ENCODE data around the gene PTTG1IP. TPM values are rescaled to one million over a fixed set of nuclear protein-coding genes. Genes with fewer than 3 reads are reported as not detected.

Gene PTTG1IP
- total and polyA plus RNA-seq, 7 donors = 49.7 to 208 (median 158) TPM

DNA sequence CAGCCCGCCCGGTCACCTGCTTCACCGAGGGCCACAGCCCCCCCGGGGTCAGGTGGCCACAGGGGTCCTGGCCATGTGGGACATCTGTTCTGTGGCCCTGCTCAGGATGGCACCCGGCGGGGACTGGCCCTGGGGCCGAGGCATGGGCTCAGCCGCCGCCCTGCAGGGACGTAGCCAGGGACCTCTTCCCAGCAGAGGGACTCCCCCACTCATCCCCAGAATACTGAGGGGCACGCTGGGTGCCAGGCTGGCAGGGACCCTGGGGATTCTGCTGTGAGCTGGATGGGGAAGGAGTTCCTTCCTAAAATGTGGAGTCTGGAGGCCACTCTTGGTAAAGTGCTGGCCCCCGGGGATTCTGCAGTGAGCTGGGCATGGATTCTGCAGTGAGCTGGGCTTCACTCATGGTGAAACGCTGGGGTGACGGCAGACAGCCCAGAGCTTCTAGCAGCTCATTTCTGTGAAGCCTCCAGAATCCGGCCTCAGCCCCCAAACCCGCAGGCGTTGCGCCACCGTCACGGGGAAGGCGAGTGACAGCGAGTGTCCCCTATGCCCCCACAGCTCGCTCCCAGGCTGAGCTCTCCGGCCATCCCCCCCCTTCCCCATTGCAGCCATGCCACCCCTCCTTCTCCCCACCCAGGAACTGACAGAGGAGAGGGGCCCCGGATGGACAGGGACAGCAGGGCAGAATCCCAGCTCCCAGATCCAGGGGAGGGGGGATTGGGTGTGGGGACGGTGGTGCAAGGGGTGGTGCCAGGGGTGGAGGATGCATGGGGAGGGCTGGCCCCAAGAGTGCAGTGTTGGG, 45.8 kb upstream of the PTTG1IP start:
- WGBS, 2 donors = 49 to 61% methylated on average over 23 of the region's 26 CpGs
- Histone ChIP-seq H3K4me1 (no peaks in the 10 kb centered on the region), H3K9me3 (no peaks in the 10 kb centered on the region), H3K27me3 (peaks cover 0 to 20% (median 5%) of the 10 kb centered on the region in 3 donors), H3K36me3 (no peaks in the 10 kb centered on the region), H3K4me3 (peak overlapping the region in 2 of 4 donors; percentile 35 to 42), H3K27ac (peak overlapping the region in 1 of 4 donors; percentile 10)
- intact Hi-C loops (cut with DNase I) = no loop called here
- TF ChIP-seq, protein P1, sequence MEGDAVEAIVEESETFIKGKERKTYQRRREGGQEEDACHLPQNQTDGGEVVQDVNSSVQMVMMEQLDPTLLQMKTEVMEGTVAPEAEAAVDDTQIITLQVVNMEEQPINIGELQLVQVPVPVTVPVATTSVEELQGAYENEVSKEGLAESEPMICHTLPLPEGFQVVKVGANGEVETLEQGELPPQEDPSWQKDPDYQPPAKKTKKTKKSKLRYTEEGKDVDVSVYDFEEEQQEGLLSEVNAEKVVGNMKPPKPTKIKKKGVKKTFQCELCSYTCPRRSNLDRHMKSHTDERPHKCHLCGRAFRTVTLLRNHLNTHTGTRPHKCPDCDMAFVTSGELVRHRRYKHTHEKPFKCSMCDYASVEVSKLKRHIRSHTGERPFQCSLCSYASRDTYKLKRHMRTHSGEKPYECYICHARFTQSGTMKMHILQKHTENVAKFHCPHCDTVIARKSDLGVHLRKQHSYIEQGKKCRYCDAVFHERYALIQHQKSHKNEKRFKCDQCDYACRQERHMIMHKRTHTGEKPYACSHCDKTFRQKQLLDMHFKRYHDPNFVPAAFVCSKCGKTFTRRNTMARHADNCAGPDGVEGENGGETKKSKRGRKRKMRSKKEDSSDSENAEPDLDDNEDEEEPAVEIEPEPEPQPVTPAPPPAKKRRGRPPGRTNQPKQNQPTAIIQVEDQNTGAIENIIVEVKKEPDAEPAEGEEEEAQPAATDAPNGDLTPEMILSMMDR (IDR thresholded peaks at IDR 0.05) = no peak
- no peak for TF ChIP-seq POLR2AphosphoS5 (IDR thresholded peaks at IDR 0.05)
- no peak for TF ChIP-seq EP300 (IDR thresholded peaks at IDR 0.05)
- no peak for TF ChIP-seq POLR2A (IDR thresholded peaks at IDR 0.05)
- no peak for DNase-seq

DNA sequence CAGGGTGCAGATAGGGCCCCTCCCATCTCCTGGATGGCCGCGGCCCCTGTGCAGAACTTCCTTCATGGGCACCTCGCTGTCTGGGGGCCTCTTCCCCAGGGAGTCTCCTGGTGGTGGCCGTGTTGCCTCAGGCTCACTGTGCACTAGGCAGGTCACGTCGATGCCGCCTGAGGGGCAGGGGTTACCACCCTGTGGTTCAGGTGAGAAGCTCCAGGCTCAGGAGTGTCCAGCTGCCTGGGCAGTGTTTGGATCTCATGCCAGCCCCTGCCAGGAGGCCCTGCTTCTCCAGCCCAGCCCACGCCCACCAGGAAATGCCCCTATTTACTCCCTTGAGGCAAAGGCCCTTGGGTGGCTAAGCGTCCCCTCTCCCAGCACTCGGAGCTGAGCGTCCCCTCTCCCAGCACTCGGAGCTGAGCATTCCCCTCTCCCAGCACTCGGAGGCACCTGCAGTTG, 45.1 kb upstream of the PTTG1IP start:
- H3K27me3 ChIP-seq = peaks cover 0 to 20% (median 5%) of the 10 kb centered on the region in 3 donors
- 61 to 65% methylated on average over 13 of the region's 13 CpGs for WGBS, 2 donors
- H3K4me3 ChIP-seq = no peak overlapping the region

DNA sequence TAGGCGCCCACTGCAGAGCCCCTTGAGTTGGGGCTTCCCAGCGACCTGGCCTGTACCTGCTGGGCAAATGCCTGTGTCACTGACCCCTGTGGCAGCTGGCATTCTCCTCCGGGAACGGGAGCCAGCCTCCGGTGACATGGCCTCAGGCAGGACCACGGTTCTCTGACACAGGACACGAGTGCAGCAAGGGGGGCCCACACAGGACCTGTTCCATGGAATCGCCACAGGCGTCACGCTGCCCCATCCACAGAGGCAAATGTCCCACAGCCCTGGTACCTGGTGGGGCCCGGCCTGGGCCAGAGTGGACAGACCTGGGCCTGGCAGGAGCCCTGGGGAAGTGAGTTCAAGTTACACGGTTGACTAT, 44.6 kb upstream of the PTTG1IP start:
- intact Hi-C loops (cut with DNase I) = no loop called here
- Histone ChIP-seq H3K4me3 (no peak overlapping the region), H3K9me3 (no peaks in the 10 kb centered on the region), H3K4me1 (no peaks in the 10 kb centered on the region), H3K27me3 (peaks cover 0 to 20% (median 5%) of the 10 kb centered on the region in 3 donors), H3K27ac (no peak overlapping the region), H3K36me3 (no peaks in the 10 kb centered on the region)
- TF ChIP-seq, protein P1 (IDR thresholded peaks at IDR 0.05) = no peak
- TF ChIP-seq POLR2A (IDR thresholded peaks at IDR 0.05) = no peak
- no peak for TF ChIP-seq EP300 (IDR thresholded peaks at IDR 0.05)
- 74 to 85% methylated on average over 12 of the region's 12 CpGs for WGBS, 2 donors
- no peak for DNase-seq

More for the DNA sequence above, 45.1 kb upstream of the PTTG1IP start:
- no peaks in the 10 kb centered on the region for H3K4me1 ChIP-seq
- H3K36me3 ChIP-seq = no peaks in the 10 kb centered on the region
- TF ChIP-seq POLR2AphosphoS5 (IDR thresholded peaks at IDR 0.05) = no peak
- no peak for TF ChIP-seq POLR2A (IDR thresholded peaks at IDR 0.05)
- TF ChIP-seq EP300 (IDR thresholded peaks at IDR 0.05) = no peak
- TF ChIP-seq, protein P1 (IDR thresholded peaks at IDR 0.05) = no peak
- no peak overlapping the region for H3K27ac ChIP-seq
- no peaks in the 10 kb centered on the region for H3K9me3 ChIP-seq
- DNase-seq = no peak
- intact Hi-C loops (cut with DNase I) = no loop called here

DNA sequence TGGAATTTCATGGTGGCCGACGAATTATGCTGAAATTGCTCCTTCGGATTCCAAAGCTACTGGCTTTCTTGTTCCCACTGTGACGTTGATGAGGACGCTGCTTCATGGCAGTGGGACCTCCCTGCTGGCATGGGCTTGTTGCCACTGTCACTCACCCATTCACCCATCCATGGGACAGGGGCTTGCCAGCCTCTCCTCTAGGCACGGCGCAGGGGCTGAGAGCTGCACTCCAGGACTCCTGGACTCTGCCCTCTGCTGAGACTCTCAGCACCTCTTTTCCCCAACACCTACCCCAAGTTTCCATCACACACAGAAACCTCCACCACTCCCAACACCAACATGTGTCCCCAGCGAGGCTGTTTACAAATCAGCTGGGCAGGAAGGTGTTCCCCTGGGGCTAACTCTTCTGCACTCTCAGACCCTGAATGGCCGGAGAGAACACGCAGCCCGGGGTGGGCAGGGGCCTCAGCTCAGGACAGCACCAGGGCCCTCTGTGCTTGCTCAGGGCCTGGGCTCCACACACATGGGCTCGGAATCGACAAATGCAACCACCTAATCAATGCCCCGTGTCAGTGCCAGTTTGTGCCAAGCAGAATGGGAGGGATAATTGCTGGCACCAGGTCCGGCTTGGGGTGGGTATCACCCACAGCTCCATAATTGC, 44.1 kb upstream of the PTTG1IP start:
- no peaks in the 10 kb centered on the region for H3K9me3 ChIP-seq
- intact Hi-C loops (cut with DNase I) = no loop called here
- no peak overlapping the region for H3K4me3 ChIP-seq
- H3K27me3 ChIP-seq = peaks cover 0 to 20% (median 5%) of the 10 kb centered on the region in 3 donors
- no peak for TF ChIP-seq EP300 (IDR thresholded peaks at IDR 0.05)
- no peak for TF ChIP-seq POLR2A (IDR thresholded peaks at IDR 0.05)
- TF ChIP-seq, protein P1 (IDR thresholded peaks at IDR 0.05) = no peak
- TF ChIP-seq POLR2AphosphoS5 (IDR thresholded peaks at IDR 0.05) = no peak
- WGBS, 2 donors = 74 to 85% methylated on average over 15 of the region's 15 CpGs
- DNase-seq = no peak
- H3K27ac ChIP-seq = no peak overlapping the region
- no peaks in the 10 kb centered on the region for H3K4me1 ChIP-seq
- no peaks in the 10 kb centered on the region for H3K36me3 ChIP-seq

Measured in sigmoid colon (tissue), 7 donors.